ENCODE results near the gene KXD1.

DNA sequence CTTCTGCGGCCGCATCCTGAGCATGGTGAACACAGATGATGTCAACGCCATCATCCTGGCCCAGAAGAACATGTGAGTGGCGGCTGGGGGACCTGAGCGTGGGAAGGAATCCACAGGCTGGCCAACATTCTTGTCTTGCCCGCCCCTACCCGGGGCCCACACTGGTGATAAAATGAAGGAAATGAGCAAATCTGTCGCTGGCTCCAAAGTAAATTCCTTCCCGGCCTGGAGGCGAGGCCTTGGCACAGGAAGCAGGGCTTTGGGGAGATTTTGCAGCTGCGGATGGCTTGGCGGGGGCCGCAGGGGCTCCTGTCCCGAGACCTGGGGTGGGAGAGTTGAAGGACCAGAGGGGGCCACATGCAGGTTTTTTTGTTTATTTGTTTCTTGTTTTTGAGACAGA is 4.4 kb downstream of the KXD1 start:
- TF ChIP-seq, protein P1, sequence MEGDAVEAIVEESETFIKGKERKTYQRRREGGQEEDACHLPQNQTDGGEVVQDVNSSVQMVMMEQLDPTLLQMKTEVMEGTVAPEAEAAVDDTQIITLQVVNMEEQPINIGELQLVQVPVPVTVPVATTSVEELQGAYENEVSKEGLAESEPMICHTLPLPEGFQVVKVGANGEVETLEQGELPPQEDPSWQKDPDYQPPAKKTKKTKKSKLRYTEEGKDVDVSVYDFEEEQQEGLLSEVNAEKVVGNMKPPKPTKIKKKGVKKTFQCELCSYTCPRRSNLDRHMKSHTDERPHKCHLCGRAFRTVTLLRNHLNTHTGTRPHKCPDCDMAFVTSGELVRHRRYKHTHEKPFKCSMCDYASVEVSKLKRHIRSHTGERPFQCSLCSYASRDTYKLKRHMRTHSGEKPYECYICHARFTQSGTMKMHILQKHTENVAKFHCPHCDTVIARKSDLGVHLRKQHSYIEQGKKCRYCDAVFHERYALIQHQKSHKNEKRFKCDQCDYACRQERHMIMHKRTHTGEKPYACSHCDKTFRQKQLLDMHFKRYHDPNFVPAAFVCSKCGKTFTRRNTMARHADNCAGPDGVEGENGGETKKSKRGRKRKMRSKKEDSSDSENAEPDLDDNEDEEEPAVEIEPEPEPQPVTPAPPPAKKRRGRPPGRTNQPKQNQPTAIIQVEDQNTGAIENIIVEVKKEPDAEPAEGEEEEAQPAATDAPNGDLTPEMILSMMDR (conservative IDR thresholded peaks at IDR 0.05 in 1 of 2, IDR thresholded peaks at IDR 0.05 in 1 of 2; ENCODE audit: low read depth in 1 of 2, low read length in 2 of 2), result no peak
- TF ChIP-seq EZH2 (IDR thresholded peaks at IDR 0.05; ENCODE audit: low read length, missing control alignments), result no peak
